Measurements from ENCODE around the gene RGS2. TPM values are rescaled to one million over a fixed set of nuclear protein-coding genes. Genes with fewer than 3 reads are reported as not detected.
A peak's percentile ranks its signal among the peaks of the same experiment; 100 is the strongest.

Gene RGS2
- total RNA-seq, 2 donors from 2014 or later = 11.7 to 22.8 TPM

DNA sequence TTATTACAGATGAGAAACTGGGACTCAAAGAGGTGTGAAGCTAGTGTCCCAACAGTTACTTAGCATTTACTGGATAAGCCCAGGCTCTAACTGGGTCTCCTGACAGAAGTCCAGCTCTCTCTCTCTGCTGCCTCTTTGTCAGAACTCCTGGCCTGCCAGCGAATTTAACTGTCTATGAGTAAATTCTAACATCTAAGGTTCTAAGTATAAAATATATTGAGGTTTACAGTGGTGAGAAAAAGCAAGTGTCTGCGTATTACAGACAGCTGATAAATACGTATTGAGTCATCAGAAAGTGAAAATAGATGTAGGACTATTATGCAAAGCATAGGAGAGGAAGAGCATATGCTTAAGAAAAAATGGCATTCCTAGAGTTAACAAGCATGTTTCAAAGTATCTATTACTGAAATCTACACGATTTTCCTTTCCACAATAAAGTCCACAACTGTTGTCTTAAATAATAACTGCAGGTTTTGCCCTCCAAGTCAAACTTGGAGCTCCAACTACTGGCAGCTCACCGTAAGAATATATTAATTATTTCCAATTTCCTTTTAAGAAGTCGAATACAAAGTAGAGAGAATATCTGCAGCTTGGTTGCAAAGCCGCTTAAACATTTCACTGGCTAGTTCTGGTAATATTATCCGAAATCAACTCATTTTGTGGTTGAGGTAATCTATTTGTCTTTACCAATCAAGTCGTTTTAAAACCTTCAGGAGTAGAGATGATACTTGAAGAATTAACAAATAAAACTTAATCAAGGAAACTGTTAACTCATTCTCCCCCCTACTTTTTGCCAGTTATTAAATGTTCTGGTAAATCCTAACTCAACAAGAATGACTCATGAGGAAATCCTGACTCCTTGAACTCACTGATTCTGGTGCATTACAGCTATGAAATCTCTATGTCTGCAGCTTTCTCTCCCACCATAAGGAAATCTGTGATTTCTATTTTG is 1.4 kb upstream of the RGS2 start:
- H3K27me3 Mint-ChIP-seq = no peaks in the 10 kb centered on the region
- H3K4me1 Mint-ChIP-seq = peaks cover 26% of the 10 kb centered on the region
- peaks cover 40% of the 10 kb centered on the region for H3K36me3 Mint-ChIP-seq (ENCODE audit: low read depth)
- H3K27ac Mint-ChIP-seq = peak overlapping the region; percentile 97
- no peaks in the 10 kb centered on the region for H3K9me3 Mint-ChIP-seq
- peak overlapping the region; percentile 100 for H3K4me3 Mint-ChIP-seq
- peak; percentile 55 for ATAC-seq (replicated peaks)

DNA sequence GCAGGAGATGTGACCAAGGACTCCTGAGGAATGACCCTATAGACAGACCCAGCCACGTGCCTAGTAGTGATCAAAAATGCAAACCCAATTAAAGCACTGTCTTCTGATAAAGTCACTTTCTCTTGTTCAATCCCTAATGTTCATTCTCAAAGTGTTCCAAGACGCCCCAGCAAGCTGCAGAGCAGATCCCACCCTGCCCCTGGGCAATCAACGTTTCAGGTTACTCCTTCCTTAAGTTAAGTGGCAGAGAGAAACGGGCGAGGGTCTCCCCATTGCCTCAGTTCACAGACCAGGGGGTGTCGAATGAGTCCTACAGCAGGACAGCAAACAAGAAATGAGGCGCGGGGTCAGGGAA is 699 bp upstream of the RGS2 start:
- peak overlapping the region; percentile 97 for H3K27ac Mint-ChIP-seq
- ATAC-seq (replicated peaks) = no peak
- H3K36me3 Mint-ChIP-seq (ENCODE audit: low read depth) = peaks cover 44% of the 10 kb centered on the region
- H3K9me3 Mint-ChIP-seq = no peaks in the 10 kb centered on the region
- no peaks in the 10 kb centered on the region for H3K27me3 Mint-ChIP-seq
- peaks cover 26% of the 10 kb centered on the region for H3K4me1 Mint-ChIP-seq
- peak overlapping the region; percentile 100 for H3K4me3 Mint-ChIP-seq

DNA sequence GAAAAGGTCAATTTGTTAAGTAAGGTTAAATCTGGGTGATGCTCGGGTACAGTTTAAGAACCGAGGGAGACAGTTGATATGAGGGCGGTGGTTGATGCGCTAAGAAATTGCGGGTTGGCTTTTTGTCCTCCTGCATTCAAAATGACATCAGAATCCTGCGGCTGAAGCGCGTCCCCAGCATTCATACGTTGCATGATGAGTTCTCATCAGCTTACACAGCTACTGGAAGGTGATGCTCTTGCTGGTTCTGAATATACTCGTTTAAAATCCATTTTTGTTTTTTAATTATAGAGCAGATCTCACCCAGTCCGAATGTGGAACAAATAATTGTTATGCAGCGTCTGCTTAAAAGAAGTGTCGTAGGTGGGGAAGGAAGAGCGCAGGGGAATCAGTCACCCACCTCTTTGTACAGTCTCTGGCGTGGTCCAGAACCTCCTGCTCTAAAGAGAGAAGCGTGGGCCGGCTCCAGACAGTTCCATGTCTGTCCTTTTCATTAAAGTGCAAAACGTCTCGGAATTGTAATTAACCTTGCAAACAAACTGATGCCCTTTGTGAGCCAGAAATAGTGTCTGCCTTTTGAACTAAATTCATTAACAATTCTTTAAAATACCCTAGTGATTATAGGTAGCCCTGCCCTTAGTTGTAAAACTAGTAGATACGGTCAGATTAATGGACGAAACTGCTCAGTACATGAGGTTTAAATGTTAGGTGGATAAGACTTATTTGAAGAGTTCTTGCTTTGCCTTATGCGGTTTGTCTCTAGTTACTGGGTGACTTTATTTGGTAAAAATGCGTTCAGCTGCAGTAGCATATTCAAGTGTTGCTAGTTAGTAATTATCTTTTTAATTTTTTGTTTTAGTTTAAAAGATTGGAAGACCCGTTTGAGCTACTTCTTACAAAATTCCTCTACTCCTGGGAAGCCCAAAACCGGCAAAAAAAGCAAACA is 741 bp downstream of the RGS2 start:
- H3K4me3 Mint-ChIP-seq = peak overlapping the region; percentile 100
- peaks cover 26% of the 10 kb centered on the region for H3K4me1 Mint-ChIP-seq
- H3K36me3 Mint-ChIP-seq (ENCODE audit: low read depth) = peaks cover 44% of the 10 kb centered on the region
- H3K27me3 Mint-ChIP-seq = no peaks in the 10 kb centered on the region
- H3K9me3 Mint-ChIP-seq = no peaks in the 10 kb centered on the region
- peak overlapping the region; percentile 97 for H3K27ac Mint-ChIP-seq
- peak; percentile 60 for ATAC-seq (replicated peaks)

DNA sequence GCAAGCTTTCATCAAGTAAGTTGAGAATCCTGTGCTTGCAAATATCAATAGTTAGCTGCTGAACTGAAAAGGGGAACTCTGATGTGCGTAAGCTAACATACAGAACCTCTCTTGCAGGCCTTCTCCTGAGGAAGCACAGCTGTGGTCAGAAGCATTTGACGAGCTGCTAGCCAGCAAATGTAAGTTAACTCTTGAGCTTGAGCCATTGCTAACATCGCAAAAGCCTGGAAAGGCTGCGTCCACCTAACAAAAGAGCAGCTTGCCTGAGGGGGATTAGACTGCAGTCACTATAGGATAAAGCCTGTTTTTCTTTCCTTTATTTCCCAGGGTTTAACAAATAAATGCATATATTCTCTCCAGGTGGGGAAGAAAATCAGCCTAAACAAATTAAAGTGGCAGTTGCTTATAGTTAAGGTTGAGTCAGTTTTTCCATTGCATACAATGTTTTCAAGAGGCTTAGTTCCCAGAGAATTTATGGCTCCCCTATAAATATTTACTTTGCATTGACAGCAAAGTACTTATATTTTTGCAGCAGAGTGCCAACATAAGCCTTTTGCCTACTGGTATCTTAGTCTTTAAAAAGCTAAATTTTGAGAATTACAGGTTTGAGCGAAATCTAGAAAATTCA is 1.5 kb downstream of the RGS2 start:
- peaks cover 44% of the 10 kb centered on the region for H3K36me3 Mint-ChIP-seq (ENCODE audit: low read depth)
- H3K9me3 Mint-ChIP-seq = no peaks in the 10 kb centered on the region
- peaks cover 26% of the 10 kb centered on the region for H3K4me1 Mint-ChIP-seq
- no peak for ATAC-seq (replicated peaks)
- no peaks in the 10 kb centered on the region for H3K27me3 Mint-ChIP-seq
- peak overlapping the region; percentile 100 for H3K4me3 Mint-ChIP-seq
- H3K27ac Mint-ChIP-seq = peak overlapping the region; percentile 97

DNA sequence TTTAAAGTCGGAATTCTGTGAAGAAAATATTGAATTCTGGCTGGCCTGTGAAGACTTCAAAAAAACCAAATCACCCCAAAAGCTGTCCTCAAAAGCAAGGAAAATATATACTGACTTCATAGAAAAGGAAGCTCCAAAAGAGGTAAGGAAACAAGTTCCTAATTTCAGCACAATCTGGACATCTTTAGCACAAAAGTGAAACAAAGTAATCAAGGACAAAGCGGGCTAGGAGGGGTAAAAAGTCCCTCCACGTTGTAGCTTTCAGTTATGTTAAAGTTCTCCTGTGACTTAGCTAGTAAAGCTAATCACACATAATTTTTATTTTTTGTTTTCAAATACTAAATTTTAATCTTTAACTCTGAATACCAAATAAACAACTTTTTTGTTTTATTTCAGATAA is 2.2 kb downstream of the RGS2 start:
- Mint-ChIP-seq H3K27ac (no peak overlapping the region), H3K9me3 (no peaks in the 10 kb centered on the region), H3K36me3 (ENCODE audit: low read depth) (peaks cover 44% of the 10 kb centered on the region), H3K27me3 (no peaks in the 10 kb centered on the region), H3K4me1 (peaks cover 26% of the 10 kb centered on the region), H3K4me3 (peak overlapping the region; percentile 100)
- ATAC-seq (replicated peaks) = no peak

DNA sequence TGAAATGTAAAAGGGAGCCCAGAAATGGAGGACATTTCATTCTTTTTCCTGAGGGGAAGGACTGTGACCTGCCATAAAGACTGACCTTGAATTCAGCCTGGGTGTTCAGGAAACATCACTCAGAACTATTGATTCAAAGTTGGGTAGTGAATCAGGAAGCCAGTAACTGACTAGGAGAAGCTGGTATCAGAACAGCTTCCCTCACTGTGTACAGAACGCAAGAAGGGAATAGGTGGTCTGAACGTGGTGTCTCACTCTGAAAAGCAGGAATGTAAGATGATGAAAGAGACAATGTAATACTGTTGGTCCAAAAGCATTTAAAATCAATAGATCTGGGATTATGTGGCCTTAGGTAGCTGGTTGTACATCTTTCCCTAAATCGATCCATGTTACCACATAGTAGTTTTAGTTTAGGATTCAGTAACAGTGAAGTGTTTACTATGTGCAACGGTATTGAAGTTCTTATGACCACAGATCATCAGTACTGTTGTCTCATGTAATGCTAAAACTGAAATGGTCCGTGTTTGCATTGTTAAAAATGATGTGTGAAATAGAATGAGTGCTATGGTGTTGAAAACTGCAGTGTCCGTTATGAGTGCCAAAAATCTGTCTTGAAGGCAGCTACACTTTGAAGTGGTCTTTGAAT is 2.9 kb downstream of the RGS2 start:
- Mint-ChIP-seq H3K4me1 (peaks cover 25% of the 10 kb centered on the region), H3K36me3 (ENCODE audit: low read depth) (peaks cover 44% of the 10 kb centered on the region), H3K27ac (no peak overlapping the region), H3K4me3 (no peak overlapping the region), H3K27me3 (no peaks in the 10 kb centered on the region), H3K9me3 (no peaks in the 10 kb centered on the region)
- ATAC-seq (replicated peaks) = no peak

DNA sequence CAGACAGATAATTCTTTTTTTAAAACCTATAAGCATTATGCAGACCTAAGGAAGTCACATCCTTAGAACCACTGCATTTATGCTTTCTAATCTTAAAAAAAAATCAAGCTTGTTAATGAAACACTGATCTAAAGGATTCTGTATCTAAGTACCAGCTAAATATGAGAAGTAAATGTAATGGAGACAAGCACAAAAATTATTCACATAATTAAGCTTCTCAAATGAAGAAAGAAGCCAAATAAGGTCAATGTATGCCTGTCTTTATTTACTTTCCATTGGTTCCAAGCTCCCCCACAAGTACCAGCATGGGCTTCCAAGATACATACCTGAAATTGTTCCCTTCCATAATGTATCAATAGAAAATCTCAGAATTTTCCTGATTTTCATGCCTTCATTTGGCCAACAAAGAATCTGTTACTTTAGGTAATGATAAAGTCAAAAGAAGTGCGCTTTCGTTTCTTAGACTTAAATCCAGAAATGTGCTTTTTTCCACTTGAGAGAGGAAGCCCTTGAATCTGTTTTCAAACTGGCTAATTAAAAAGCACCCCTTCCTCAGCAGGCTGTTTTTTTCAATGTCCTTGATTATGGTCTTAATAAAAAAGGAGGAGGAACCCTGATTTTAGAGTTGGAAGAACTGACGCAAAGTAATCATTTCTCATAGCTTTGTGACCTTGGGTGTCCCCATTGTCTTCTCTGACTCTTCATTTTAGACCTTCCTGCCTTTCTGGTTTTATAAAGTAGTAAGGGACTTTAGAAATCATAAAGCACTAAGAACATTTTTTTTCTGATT is 3.8 kb downstream of the RGS2 start:
- Mint-ChIP-seq H3K36me3 (ENCODE audit: low read depth) (peaks cover 44% of the 10 kb centered on the region), H3K4me1 (peaks cover 16% of the 10 kb centered on the region), H3K9me3 (no peaks in the 10 kb centered on the region), H3K27me3 (no peaks in the 10 kb centered on the region), H3K27ac (no peak overlapping the region), H3K4me3 (no peak overlapping the region)
- ATAC-seq (replicated peaks) = no peak

DNA sequence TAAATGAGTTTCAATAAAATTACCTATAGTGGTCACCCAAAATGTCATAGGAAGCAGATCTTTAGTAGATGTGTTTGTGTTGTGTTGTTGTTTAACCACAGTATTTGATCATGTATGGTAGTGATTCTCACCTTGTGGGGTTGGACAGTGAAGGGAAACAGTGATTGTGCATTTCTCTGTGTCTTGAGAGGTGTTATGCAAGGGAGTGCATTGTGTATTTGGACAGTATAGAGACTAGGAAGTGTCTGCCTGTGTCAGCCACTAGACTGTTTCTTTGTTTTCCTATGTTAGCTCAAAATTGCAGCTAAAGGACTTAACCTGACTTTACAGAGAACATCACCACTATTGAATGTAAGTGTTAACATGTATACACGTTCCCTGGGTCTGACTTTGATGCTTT is 6.0 kb downstream of the RGS2 start:
- peaks cover 31% of the 10 kb centered on the region for H3K36me3 Mint-ChIP-seq (ENCODE audit: low read depth)
- peak; percentile 21 for ATAC-seq (replicated peaks)
- H3K4me3 Mint-ChIP-seq = no peak overlapping the region
- H3K4me1 Mint-ChIP-seq = peaks cover 5% of the 10 kb centered on the region
- H3K27ac Mint-ChIP-seq = no peak overlapping the region
- H3K27me3 Mint-ChIP-seq = no peaks in the 10 kb centered on the region
- no peaks in the 10 kb centered on the region for H3K9me3 Mint-ChIP-seq

DNA sequence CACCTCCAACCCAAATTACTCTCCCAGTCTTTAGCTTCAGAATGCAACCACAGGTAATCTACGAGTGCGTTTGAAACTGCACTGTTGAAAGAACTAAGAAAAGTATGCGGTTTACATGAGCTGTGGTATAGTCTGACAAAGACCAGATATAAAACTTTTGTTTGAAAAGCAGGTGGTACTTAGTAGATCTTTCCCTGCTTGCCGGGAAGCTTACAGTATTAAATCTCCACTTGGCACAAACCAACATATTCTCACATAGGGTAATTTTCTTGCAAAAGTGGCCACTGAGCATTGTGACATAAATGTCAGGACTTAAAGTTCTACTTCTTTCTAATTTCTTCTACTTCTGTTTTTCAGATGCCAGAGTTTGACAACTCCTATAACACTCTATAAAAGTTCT is 8.4 kb downstream of the RGS2 start:
- no peak overlapping the region for H3K4me3 Mint-ChIP-seq
- no peak for ATAC-seq (replicated peaks)
- peaks cover 6% of the 10 kb centered on the region for H3K36me3 Mint-ChIP-seq (ENCODE audit: low read depth)
- H3K9me3 Mint-ChIP-seq = no peaks in the 10 kb centered on the region
- H3K27ac Mint-ChIP-seq = no peak overlapping the region
- H3K27me3 Mint-ChIP-seq = no peaks in the 10 kb centered on the region
- no peaks in the 10 kb centered on the region for H3K4me1 Mint-ChIP-seq

DNA sequence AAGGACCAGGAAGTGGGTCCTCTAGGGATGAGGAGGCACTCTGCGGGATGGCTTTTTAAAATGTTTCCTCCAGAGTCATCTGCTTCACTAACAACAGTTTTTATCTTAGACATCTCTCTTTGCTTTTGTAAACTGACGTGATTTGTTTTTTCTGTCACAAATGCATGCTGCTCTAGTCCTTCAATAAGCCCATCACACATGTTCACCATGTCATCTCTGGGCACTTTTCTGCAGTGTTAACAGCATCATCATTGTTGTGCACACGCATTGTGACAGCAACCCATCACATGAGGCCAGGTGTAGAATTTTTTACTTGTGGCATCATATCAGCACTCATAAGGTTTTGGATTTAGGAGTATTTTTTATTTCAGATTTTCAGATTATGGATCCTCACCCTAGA is 12.5 kb downstream of the RGS2 start:
- no peaks in the 10 kb centered on the region for H3K36me3 Mint-ChIP-seq (ENCODE audit: low read depth)
- no peaks in the 10 kb centered on the region for H3K4me1 Mint-ChIP-seq
- ATAC-seq (replicated peaks) = no peak
- no peaks in the 10 kb centered on the region for H3K9me3 Mint-ChIP-seq
- H3K27ac Mint-ChIP-seq = no peak overlapping the region
- H3K4me3 Mint-ChIP-seq = no peak overlapping the region
- peaks cover 4% of the 10 kb centered on the region for H3K27me3 Mint-ChIP-seq

DNA sequence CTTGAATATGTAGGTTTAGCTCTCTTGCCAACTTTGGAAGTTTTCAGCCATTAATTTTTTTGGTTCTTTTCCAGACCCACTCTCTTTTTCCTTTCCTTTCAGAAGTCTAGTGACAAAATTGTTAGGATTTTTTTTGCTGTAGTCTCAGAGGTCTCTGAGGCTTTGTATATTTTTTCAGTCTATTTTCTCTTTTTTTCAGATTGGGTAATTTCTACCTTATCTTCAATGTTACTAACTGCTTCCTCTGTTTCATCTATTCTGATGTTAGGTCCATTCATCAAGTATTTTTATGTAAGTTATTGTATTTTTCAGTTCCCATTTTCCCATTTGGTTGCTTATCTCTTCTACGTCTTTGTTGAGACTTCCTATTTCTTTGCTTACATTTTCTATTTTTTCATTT is 15.7 kb downstream of the RGS2 start:
- H3K36me3 Mint-ChIP-seq (ENCODE audit: low read depth) = no peaks in the 10 kb centered on the region
- H3K27ac Mint-ChIP-seq = no peak overlapping the region
- H3K27me3 Mint-ChIP-seq = peaks cover 7% of the 10 kb centered on the region
- no peak for ATAC-seq (replicated peaks)
- H3K9me3 Mint-ChIP-seq = no peaks in the 10 kb centered on the region
- no peak overlapping the region for H3K4me3 Mint-ChIP-seq
- H3K4me1 Mint-ChIP-seq = no peaks in the 10 kb centered on the region

DNA sequence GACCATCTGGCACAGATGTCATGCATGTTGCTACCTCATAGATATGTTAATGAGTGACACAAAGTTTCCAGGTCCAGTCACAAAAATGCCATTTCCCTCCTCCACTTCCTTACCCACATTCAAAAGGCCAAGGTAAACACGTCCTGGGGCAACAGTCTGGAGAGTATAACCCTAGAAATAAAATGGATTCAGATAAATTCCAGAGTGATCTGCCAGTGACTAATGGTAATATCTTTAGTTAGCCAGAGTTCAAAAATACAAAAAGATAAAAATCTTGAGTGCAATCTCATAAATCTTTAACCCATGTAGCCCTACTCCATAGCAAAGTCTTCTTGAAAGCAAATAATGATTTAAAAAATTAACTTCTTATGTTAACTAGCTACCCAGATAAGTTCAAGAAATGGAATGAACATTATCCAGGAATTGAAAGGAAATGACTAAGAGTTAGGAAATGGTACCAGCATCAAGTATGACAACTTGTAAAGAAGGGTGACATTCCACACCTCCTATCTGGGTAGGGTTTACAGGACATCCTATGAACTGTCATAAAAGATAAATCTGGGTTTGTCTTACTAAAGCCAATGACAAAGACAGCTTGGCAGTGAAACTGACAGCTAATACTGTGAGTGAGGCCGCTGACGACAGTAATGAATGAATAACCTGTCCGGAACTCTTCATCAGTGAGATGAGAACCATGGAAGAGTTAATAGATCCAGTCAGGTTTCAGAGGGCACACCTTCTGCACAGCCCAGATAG is 18.1 kb downstream of the RGS2 start:
- no peaks in the 10 kb centered on the region for H3K4me1 Mint-ChIP-seq
- no peak overlapping the region for H3K4me3 Mint-ChIP-seq
- no peaks in the 10 kb centered on the region for H3K9me3 Mint-ChIP-seq
- no peak overlapping the region for H3K27ac Mint-ChIP-seq
- no peak for ATAC-seq (replicated peaks)
- H3K36me3 Mint-ChIP-seq (ENCODE audit: low read depth) = no peaks in the 10 kb centered on the region
- peaks cover 7% of the 10 kb centered on the region for H3K27me3 Mint-ChIP-seq

Data from activated T-helper 17 cell treated with anti-CD3 and anti-CD28 coated beads, Interleukin-2, amount 50 U/mL, for 72 hours (primary cell).